ENCODE results near the gene CFAP141.
A peak's percentile ranks its signal among the peaks of the same experiment; 100 is the strongest.

Gene CFAP141

DNA sequence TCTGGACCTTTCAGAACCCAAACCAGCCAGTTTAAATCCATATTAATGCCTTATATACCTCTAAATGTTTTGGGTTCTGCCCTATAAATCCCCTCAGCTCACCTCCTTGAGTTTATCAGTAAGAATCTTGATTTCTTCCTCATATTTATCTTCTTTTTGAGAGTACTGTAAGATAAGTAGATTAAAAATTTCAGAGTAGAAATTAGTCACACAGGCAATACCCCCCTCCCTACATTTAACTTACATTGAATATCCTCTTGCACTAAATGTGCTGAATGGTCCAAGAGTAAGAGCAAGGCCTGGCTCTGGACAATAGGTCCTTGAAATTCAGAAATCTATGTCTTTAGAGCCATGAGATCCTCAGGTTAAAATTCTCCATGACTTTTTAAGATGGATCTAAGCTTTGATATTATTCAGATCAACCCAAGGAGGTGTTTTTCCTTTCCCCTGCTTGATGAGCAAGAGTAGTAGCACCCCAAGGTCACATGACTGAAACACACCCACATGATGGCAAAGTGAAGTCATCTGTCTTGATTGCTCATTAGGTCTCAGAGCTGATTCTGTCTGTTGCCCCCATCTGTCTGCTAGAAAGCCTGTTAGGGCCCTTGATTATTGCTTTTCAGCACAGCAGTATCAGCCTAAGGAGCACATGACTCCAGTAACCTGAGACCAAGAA lies 35.4 kb downstream of the CFAP141 start:
- FAIRE-seq: no peak

GRCh38 chr1:154167461-154167860 lies 38.7 kb downstream of the CFAP141 start:
- FAIRE-seq: no peak

GRCh38 chr1:154166207-154166606 lies 39.9 kb downstream of the CFAP141 start:
- no peak for FAIRE-seq

GRCh38 chr1:154159554-154159953 lies 46.6 kb downstream of the CFAP141 start:
- no peak for FAIRE-seq

DNA sequence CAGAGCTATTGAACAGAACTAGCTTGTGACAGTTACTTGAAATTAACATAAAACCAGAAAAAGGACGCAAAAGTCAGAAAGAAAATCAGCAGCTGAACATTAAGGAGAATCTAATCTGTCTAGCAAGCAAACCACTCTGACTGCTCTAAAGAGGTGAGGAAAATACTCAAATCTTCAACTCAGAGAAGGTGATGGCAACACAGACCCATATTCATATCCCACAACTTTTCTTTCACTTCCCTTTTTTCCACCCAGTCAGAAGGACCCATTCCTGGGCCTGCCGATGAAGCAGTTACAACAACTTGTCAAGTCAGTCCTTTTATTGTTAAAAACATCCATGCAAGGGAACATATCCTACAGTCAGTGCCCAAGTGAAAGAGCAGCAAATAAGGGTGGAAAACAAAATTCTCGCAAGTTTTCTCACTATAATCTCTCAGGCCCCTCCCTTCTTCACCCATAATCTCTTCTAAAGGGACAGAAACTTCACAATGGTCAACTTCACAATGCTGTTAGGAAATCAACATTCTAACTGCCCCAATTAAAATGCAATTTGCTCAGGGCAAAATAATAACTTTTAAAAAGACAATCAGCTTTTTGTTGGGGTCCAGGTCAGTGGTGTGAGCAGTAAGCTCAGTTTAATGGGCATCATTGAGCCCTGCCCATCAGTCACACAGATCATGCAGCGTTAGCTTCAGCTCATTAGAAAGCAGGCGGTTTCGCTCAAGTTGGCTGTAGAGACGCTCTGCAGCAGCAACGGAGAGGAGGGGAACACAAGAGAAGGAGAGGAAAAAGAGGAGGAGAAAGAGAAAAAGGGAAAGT lies 47.6 kb downstream of the CFAP141 start:
- no peak for FAIRE-seq

DNA sequence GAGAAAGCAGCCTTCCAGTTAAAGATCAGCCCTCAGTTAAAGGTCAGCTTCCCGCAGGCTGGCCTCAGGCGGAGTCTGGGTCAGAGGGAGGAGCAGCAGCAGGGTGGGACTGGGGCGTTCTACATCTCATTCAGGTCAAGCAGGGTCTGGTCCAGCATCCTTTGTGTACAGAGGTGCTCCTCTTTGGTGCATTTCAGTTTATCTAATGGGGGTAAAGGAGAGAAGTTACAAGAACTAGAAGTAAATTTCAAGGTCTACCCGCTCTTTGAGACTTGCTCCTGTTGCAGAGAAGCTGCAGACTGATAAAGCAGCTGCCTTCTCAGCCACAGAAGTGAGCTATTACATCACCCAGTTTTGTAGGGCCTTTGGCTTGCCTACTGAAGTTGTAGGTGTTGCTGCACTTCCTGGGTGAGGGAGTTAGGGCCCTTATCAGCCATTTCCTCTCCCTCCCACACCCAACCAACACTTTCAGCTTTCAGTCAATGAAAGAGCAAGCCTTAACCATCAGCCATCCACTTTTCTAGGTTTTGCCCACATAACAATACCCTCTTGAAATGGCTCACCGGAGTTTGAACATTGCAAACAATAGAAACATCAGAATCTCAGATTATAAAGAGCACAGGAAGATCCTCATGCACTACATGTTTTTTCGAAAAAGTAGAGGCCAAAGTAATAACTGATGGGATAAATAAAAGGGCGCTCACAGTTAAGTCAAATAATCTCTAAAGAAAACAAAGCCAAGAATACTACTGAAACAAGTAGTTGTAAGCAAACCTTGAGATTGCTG lies 48.4 kb downstream of the CFAP141 start:
- no peak for FAIRE-seq

GRCh38 chr1:154155251-154155650 lies 50.9 kb downstream of the CFAP141 start:
- peak; percentile 25 for FAIRE-seq

DNA sequence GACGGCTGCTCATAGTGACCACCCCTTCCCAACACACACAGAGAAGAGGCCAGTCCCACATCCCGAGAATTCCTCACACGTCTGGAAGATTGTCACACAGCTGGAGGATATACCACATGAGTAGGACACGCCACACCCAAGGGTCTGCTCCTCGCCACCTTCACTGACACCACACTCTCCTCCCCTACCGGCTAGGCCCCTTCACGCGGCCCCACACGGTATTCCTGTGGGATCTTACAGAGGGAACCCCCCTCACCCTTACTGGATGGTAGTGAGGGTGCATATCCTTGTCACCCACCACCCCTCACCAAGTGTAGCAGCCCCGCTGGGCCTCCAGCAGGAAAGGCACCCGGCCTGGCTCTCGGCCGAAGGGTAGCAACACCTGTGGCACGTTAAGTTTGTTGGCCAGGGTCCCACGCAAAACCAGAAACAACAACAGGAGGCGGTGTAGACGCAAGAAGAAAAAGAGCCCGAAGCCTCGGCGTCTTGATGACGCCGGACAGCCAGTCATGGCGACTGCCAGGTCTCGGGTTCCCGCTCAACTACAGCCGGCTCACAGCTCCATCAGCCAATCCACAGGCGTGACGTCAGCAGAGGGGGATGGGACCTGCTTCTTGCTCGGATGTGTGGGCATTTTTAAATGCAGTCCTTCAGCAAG lies 51.5 kb downstream of the CFAP141 start, which contains the start of gene NUP210L:
Gene NUP210L (minus strand): TSS at position 540 of the 658 bp plus-strand sequence.
- no peak for FAIRE-seq

DNA sequence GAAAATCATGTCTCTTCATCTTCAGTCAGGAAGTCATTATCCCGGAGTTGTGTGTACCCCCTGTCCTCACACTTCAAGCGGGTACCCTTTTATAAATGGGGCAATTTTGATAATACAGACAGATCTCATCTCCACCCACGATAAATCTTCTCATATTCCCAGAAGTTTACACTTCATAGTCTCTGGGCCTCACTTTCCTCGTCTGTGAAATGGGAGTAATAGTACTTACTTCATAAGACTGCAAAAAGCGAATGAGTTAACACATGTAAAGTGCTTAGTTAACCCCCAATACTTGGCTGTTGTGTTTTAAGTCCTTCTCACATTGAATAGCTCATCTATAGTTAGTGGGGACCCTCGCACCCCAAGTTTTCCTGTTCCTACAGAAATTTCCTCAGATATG lies 52.1 kb downstream of the CFAP141 start:
- FAIRE-seq: no peak

DNA sequence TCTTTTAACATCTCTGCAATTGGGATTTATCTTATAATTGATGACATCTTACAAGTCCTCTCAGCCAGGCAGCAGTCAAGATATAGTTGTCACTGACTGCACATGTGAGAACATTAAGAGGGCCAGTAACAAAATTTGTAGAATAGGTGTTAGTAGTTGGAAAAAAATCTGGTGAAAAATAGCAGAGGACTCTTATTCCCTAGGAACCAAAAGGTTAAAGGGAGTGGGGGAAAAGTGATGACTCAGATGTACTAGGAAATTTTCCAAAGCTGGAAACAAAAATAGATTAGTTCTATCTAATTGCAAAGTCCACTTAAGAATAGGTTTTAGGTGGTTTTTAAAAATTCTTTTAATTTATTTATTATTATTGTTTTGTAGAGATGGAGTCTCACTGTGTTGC lies 54.8 kb downstream of the CFAP141 start:
- FAIRE-seq: no peak

Data from TTC549 (cell line).